ENCODE results near the gene CDKN1C.

DNA sequence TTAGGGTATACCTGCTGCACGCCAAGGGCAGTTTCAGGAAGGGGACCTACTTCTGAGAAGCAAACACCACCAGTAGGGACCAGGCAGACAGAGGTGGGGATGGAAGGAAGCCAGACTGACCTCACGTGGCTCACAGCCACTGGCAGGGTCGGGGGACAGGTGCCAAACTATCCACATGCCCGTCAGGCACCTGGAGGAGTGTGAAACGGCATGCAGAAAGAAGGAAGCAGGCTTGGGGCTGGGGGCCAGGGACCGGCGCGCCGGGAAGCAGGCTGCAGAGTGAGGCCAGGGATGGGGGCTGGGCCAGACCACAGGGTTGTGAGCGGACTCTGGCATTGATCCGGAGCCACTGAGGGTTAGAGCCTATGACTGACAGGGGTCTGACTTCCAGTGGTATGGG lies 47.5 kb downstream of the CDKN1C start:
- TF ChIP-seq, protein P1, sequence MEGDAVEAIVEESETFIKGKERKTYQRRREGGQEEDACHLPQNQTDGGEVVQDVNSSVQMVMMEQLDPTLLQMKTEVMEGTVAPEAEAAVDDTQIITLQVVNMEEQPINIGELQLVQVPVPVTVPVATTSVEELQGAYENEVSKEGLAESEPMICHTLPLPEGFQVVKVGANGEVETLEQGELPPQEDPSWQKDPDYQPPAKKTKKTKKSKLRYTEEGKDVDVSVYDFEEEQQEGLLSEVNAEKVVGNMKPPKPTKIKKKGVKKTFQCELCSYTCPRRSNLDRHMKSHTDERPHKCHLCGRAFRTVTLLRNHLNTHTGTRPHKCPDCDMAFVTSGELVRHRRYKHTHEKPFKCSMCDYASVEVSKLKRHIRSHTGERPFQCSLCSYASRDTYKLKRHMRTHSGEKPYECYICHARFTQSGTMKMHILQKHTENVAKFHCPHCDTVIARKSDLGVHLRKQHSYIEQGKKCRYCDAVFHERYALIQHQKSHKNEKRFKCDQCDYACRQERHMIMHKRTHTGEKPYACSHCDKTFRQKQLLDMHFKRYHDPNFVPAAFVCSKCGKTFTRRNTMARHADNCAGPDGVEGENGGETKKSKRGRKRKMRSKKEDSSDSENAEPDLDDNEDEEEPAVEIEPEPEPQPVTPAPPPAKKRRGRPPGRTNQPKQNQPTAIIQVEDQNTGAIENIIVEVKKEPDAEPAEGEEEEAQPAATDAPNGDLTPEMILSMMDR (IDR thresholded peaks at IDR 0.05), result no peak
- no peak for TF ChIP-seq POLR2A (IDR thresholded peaks at IDR 0.05)
